HepG2 (cell line): ENCODE data around the gene NAB2. TPM values are rescaled to one million over a fixed set of nuclear protein-coding genes. Genes with fewer than 3 reads are reported as not detected.

Experiments used
- AKNA ChIP-seq: sonication (generic); formaldehyde crosslinking; IDR thresholded peaks from 2 replicates; pipeline ENCODE4 v1.4.0; 2020; ENCODE audit warnings: missing genetic modification reagents, borderline replicate concordance
- DPF2 ChIP-seq: sonication (generic); formaldehyde crosslinking; IDR thresholded peaks from 2 replicates; pipeline ENCODE4 v1.4.0; 2020; ENCODE audit warnings: mild to moderate bottlenecking, low read depth, missing genetic modification reagents, borderline replicate concordance
- DR1 ChIP-seq: sonication (generic); formaldehyde crosslinking; IDR thresholded peaks from 2 replicates; pipeline ENCODE4 v1.8.0; 2021; ENCODE audit warnings: mild to moderate bottlenecking, missing genetic modification reagents, inconsistent platforms
- E2F5 ChIP-seq: sonication (generic); formaldehyde crosslinking; conservative IDR thresholded peaks from 2 replicates; pipeline ENCODE4 v1.4.0; 2020; ENCODE audit warnings: missing genetic modification reagents
- HDAC2 ChIP-seq: sonication (generic); formaldehyde crosslinking; IDR thresholded peaks from 2 replicates; pipeline ENCODE4 v1.4.0; 2020; ENCODE audit warnings: missing genetic modification reagents
- HNRNPK ChIP-seq: fragments of 200-400 bp; formaldehyde crosslinking; IDR thresholded peaks from 2 replicates; pipeline ENCODE4 v1.6.1; 2018; ENCODE audit warnings: low read length, low read depth, moderate library complexity, mild to moderate bottlenecking; ENCODE audit not compliant: poor library complexity, severe bottlenecking
- KLF15 ChIP-seq: sonication (generic); formaldehyde crosslinking; IDR thresholded peaks from 2 replicates; pipeline ENCODE4 v1.8.1; 2023; ENCODE audit warnings: borderline replicate concordance, mild to moderate bottlenecking, inconsistent platforms, missing genetic modification reagents, mixed read lengths
- MLLT10 ChIP-seq: sonication (generic); formaldehyde crosslinking; IDR thresholded peaks from 2 replicates; pipeline ENCODE4 v1.4.0; 2020; ENCODE audit warnings: missing genetic modification reagents
- MXI1 ChIP-seq: IDR thresholded peaks from 3 replicates; pipeline ENCODE4 v1.6.1; 2012; ENCODE audit warnings: low read depth, low read length, inconsistent platforms, borderline replicate concordance
- PAF1 ChIP-seq: IDR thresholded peaks from 2 replicates; pipeline ENCODE4 v1.6.1; 2016; ENCODE audit warnings: missing genetic modification reagents, missing compliant biosample characterization
- PBX3 ChIP-seq: sonication (generic); formaldehyde crosslinking; IDR thresholded peaks from 2 replicates; pipeline ENCODE4 v1.8.1; 2023; ENCODE audit warnings: missing genetic modification reagents, inconsistent platforms, borderline replicate concordance
- RAD51 ChIP-seq: fragments of 450-650 bp; IDR thresholded peaks from 2 replicates; pipeline ENCODE4 v1.6.1; 2016; ENCODE audit warnings: borderline replicate concordance
- RELA ChIP-seq: sonication (generic); formaldehyde crosslinking; IDR thresholded peaks from 2 replicates; pipeline ENCODE4 v1.4.0; 2020; ENCODE audit warnings: missing genetic modification reagents
- RNF2 ChIP-seq: fragments of 450-650 bp; conservative IDR thresholded peaks from 2 replicates; pipeline ENCODE4 v1.6.1; 2016; ENCODE audit warnings: low read depth
- SP1 ChIP-seq, 2 experiments: fragments of 450-650 bp in 1 of 2; sonication (generic) in 1 of 2; formaldehyde crosslinking in 1 of 2; IDR thresholded peaks; 2 replicates each; pipeline versions ENCODE4 v1.4.0 to v1.6.1; 2016 to 2020; ENCODE audit warnings: missing genetic modification reagents in 1 of 2
- U2AF1 ChIP-seq: fragments of 200-400 bp; formaldehyde crosslinking; optimal IDR thresholded peaks from 2 replicates; pipeline ENCODE3; 2017; ENCODE audit warnings: mild to moderate bottlenecking, low read depth, low read length
- ZMAT3 ChIP-seq: sonication (generic); formaldehyde crosslinking; conservative IDR thresholded peaks from 2 replicates; pipeline ENCODE4 v1.7.0; 2021; ENCODE audit warnings: missing genetic modification reagents
- ZNF143 ChIP-seq: sonication (generic); formaldehyde crosslinking; IDR thresholded peaks from 2 replicates; pipeline ENCODE4 v1.4.0; 2020; ENCODE audit warnings: missing genetic modification reagents
- ZNF337 ChIP-seq: sonication (generic); formaldehyde crosslinking; IDR thresholded peaks from 2 replicates; pipeline ENCODE4 v1.5.1; 2020; ENCODE audit warnings: missing genetic modification reagents, low read depth, mild to moderate bottlenecking, borderline replicate concordance
- ZNF569 ChIP-seq: sonication (generic); formaldehyde crosslinking; IDR thresholded peaks from 2 replicates; pipeline ENCODE4 v1.5.0; 2020; ENCODE audit warnings: mild to moderate bottlenecking, missing genetic modification reagents, moderate library complexity, borderline replicate concordance
- ZNF589 ChIP-seq: sonication (generic); formaldehyde crosslinking; conservative IDR thresholded peaks from 2 replicates; pipeline ENCODE4 v1.8.0; 2022; ENCODE audit warnings: mild to moderate bottlenecking, moderate library complexity, missing genetic modification reagents
- ZNF619 ChIP-seq: sonication (generic); formaldehyde crosslinking; IDR thresholded peaks from 2 replicates; pipeline ENCODE4 v1.4.0; 2020; ENCODE audit warnings: mild to moderate bottlenecking, missing genetic modification reagents
- ZNF629 ChIP-seq: sonication (generic); formaldehyde crosslinking; conservative IDR thresholded peaks from 2 replicates; pipeline ENCODE4 v1.5.0; 2020; ENCODE audit warnings: missing genetic modification reagents
- polyA plus RNA-seq, 8 experiments: library from polyadenylated mRNA; depleted of rRNA in 3 of 8; stranded (reverse) in 7 of 8; unstranded in 1 of 8; fragments of >200 nt; fragmentation: Illumina TruSeq in 4 of 8; extraction: Trizol in 4 of 8; gene quantifications; 2 replicates each; pipeline versions ENCODE4 v1.2.1 to v1.2.3, GENCODE V29; 2011 to 2016; ENCODE audit warnings: low read depth in 4 of 8, missing spikeins in 1 of 8, mixed read lengths in 1 of 8; ENCODE audit not compliant: insufficient read depth in 1 of 8
- total RNA-seq, 5 experiments: library from RNA; depleted of rRNA; stranded (reverse); fragments of >200 nt; fragmentation: Illumina TruSeq; extraction: Trizol; gene quantifications; 2 replicates each; pipeline ENCODE4 v1.2.3, GENCODE V29; 2016; ENCODE audit warnings: low read depth in 1 of 5

NAB2 gene
- total and polyA plus RNA-seq, 2 of the 13 experiments (the other 11 are each of a cell fraction or from before 2014, with no cell fraction given): 11.7 to 12.9 TPM

- no peak for TF ChIP-seq MLLT10
- TF ChIP-seq HDAC2 (CRISPR knock-in tag): no peak; the same call in 1 of the 2 replicates
- 0 out of 2 replicates have a peak, but pooled peaks have one; percentile 28 for TF ChIP-seq KLF15
- TF ChIP-seq ZMAT3 (CRISPR knock-in tag): peak; percentile 29; the same call in 1 of the 2 replicates
- no peak for TF ChIP-seq ZNF569
- no peak for TF ChIP-seq SP1 (IDR thresholded peaks at IDR 0.05)
- peak; percentile 75 for TF ChIP-seq SP1 (CRISPR knock-in tag; IDR thresholded peaks at IDR 0.05)
- TF ChIP-seq ZNF619 (CRISPR knock-in tag): no peak
- no peak for TF ChIP-seq DR1 (CRISPR knock-in tag)
- TF ChIP-seq MXI1: peak; percentile 87; the same call in 2 of the 3 replicates
- TF ChIP-seq HNRNPK: no peak
- no peak for TF ChIP-seq RELA (CRISPR knock-in tag)
- no peak; the same call in 1 of the 2 replicates for TF ChIP-seq ZNF143 (CRISPR knock-in tag)
- no peak for TF ChIP-seq ZNF629 (CRISPR knock-in tag)
- TF ChIP-seq PBX3 (CRISPR knock-in tag): no peak
- TF ChIP-seq RAD51: peak; percentile 46
- no peak for TF ChIP-seq ZNF589 (CRISPR knock-in tag)
- TF ChIP-seq PAF1 (CRISPR knock-in tag): no peak
- TF ChIP-seq E2F5 (CRISPR knock-in tag): peak; percentile 97
- TF ChIP-seq U2AF1: no peak
- TF ChIP-seq ZNF337: no peak
- TF ChIP-seq RNF2: peak; percentile 67; the same call in 1 of the 2 replicates
- no peak for TF ChIP-seq AKNA (CRISPR knock-in tag)
- TF ChIP-seq DPF2: no peak
Observed at GRCh38 chr12:57078519-57079404, 10.2 kb upstream of the NAB2 start, which contains the start of gene NEMP1 (continued).
